Keratinocyte (primary cell): ENCODE data around the gene DBP. TPM values are rescaled to one million over a fixed set of nuclear protein-coding genes. Genes with fewer than 3 reads are reported as not detected.

ENCODE experiments used
- DNase-seq: peaks from one replicate; pipeline ENCODE4 v3.0.0-alpha.2; 2011; ENCODE audit warnings: low read depth, missing footprints, low spot score
- FAIRE-seq: peaks from 2 replicates; lab custom pipeline; 2011; peaks lifted over from hg19 to GRCh38; lab: Jason Lieb, UNC
- H2AFZ ChIP-seq: 2 replicates; pipeline ENCODE4 v1.6.0; 2012; ENCODE audit warnings: low read length, control low read depth, inconsistent platforms; ENCODE audit not compliant: control insufficient read depth
- H3K27ac ChIP-seq: 2 replicates; pipeline ENCODE4 v1.5.1; 2011; ENCODE audit warnings: low read length; ENCODE audit not compliant: control insufficient read depth, insufficient read depth
- H3K27me3 ChIP-seq: 3 replicates; pipeline ENCODE4 v1.6.0; 2011; ENCODE audit warnings: low read length; ENCODE audit not compliant: control insufficient read depth, insufficient read depth; ENCODE audit errors: extremely low read depth
- H3K36me3 ChIP-seq, 2 experiments: 2 replicates in 1 of 2; 3 replicates in 1 of 2; pipeline ENCODE4 v1.5.1; 2011; ENCODE audit warnings: low read length in 2 of 2, mild to moderate bottlenecking in 1 of 2; ENCODE audit not compliant: control insufficient read depth in 2 of 2, insufficient read depth in 2 of 2; ENCODE audit errors: extremely low read depth in 1 of 2
- H3K4me1 ChIP-seq: 3 replicates; pipeline ENCODE4 v1.5.1; 2011; ENCODE audit warnings: low read length; ENCODE audit not compliant: control insufficient read depth, insufficient read depth; ENCODE audit errors: extremely low read depth
- H3K4me2 ChIP-seq: 3 replicates; pipeline ENCODE4 v1.6.0; 2011; ENCODE audit warnings: low read depth, low read length; ENCODE audit not compliant: control insufficient read depth, insufficient read depth; ENCODE audit errors: extremely low read depth
- H3K4me3 ChIP-seq, 3 experiments: fragments of 200-600 bp in 1 of 3; sonication (generic) in 1 of 3; 2 replicates in 2 of 3; 3 replicates in 1 of 3; pipeline ENCODE4 v1.5.1; 2011 to 2016; ENCODE audit warnings: low read length in 3 of 3, mild to moderate bottlenecking in 3 of 3, control low read depth in 2 of 3, inconsistent platforms in 1 of 3, low read depth in 1 of 3, mixed read lengths in 1 of 3, mixed run types in 1 of 3, moderate library complexity in 1 of 3; ENCODE audit not compliant: control insufficient read depth in 2 of 3, insufficient read depth in 2 of 3; ENCODE audit errors: extremely low read depth in 1 of 3
- H3K79me2 ChIP-seq: 2 replicates; pipeline ENCODE4 v1.6.0; 2012; ENCODE audit warnings: low read length; ENCODE audit not compliant: control insufficient read depth, insufficient read depth
- H3K9ac ChIP-seq: 3 replicates; pipeline ENCODE4 v1.6.0; 2011; ENCODE audit warnings: low read length; ENCODE audit not compliant: control insufficient read depth, insufficient read depth; ENCODE audit errors: extremely low read depth
- H3K9me1 ChIP-seq: 3 replicates; pipeline ENCODE4 v1.6.0; 2011; ENCODE audit warnings: low read length; ENCODE audit not compliant: control insufficient read depth, insufficient read depth; ENCODE audit errors: extremely low read depth
- H3K9me3 ChIP-seq: 2 replicates; pipeline ENCODE4 v1.5.1; 2012; ENCODE audit warnings: low read depth, low read length; ENCODE audit not compliant: control insufficient read depth
- H4K20me1 ChIP-seq: 3 replicates; pipeline ENCODE4 v1.6.0; 2011; ENCODE audit warnings: low read length; ENCODE audit not compliant: control insufficient read depth, insufficient read depth; ENCODE audit errors: extremely low read depth
- CTCF ChIP-seq, 3 experiments: IDR thresholded peaks in 1 of 3; conservative IDR thresholded peaks in 1 of 3; optimal IDR thresholded peaks in 1 of 3; 2 replicates in 2 of 3; 3 replicates in 1 of 3; pipeline versions ENCODE3 to v1.5.1; 2011; ENCODE audit warnings: low read length in 3 of 3, mild to moderate bottlenecking in 3 of 3, moderate library complexity in 2 of 3, control low read depth in 1 of 3, inconsistent platforms in 1 of 3; ENCODE audit not compliant: insufficient read depth in 2 of 3; ENCODE audit errors: extremely low read depth in 1 of 3
- EZH2 ChIP-seq: IDR thresholded peaks from one replicate; pipeline ENCODE4 v1.6.1; 2012; ENCODE audit warnings: inconsistent platforms, mild to moderate bottlenecking, low read length, moderate library complexity
- dilution Hi-C: fragments of 300-500 bp; cut with MboI; formaldehyde crosslinking; loops from one replicate; pipeline ENCODE4 v1.7.0; 2020; ENCODE audit warnings: low sequenced_read_pairs; ENCODE audit not compliant: extremely low pct_ligation_motif_present
- polyA plus RNA-seq, 5 experiments: library from polyadenylated mRNA; depleted of rRNA in 3 of 5; stranded (reverse) in 3 of 5; stranded (forward) in 1 of 5; unstranded in 1 of 5; fragments of >200 nt; gene quantifications; 1 replicate in 1 of 5; 2 replicates in 3 of 5; 3 replicates in 1 of 5; pipeline versions ENCODE4 v1.2.1 to v1.2.3, GENCODE V29; 2011 to 2012; ENCODE audit warnings: missing spikeins in 2 of 5, low read depth in 1 of 5, low replicate concordance in 1 of 5

Gene DBP
- polyA plus RNA-seq, 1 donor (not counting 4 experiments of a cell fraction or from before 2014, with no cell fraction given), result 1.0 TPM

GRCh38 chr19:48631225-48631624, 6.0 kb downstream of the DBP start:
- peaks cover 44% of the 10 kb centered on the region for H3K4me1 ChIP-seq

GRCh38 chr19:48630296-48631063, 6.7 kb downstream of the DBP start:
- H3K4me1 ChIP-seq, result peaks cover 39% of the 10 kb centered on the region
- TF ChIP-seq CTCF (optimal IDR thresholded peaks at IDR 0.05 in 1 of 3, IDR thresholded peaks at IDR 0.05 in 1 of 3, conservative IDR thresholded peaks at IDR 0.05 in 1 of 3; ENCODE audit: extremely low read depth in 1 of 3, insufficient read depth in 2 of 3, low read length in 3 of 3) (no peak), EZH2 (no peak)
- H3K36me3 ChIP-seq, result peaks cover 0 to 1% of the 10 kb centered on the region in 2 experiments
- H3K9me1 ChIP-seq, result no peaks in the 10 kb centered on the region
- H3K79me2 ChIP-seq, result no peaks in the 10 kb centered on the region
- no peak for FAIRE-seq
- no peaks in the 10 kb centered on the region for H3K27me3 ChIP-seq
- H3K4me2 ChIP-seq, result no peak overlapping the region
- H3K4me3 ChIP-seq, result no peak overlapping the region
- no peak overlapping the region for H3K27ac ChIP-seq
- H3K9me3 ChIP-seq, result no peaks in the 10 kb centered on the region
- no peak overlapping the region for H2AFZ ChIP-seq
- no peak overlapping the region for H3K9ac ChIP-seq
- no peak for DNase-seq
- no peaks in the 10 kb centered on the region for H4K20me1 ChIP-seq
- dilution Hi-C loops, result no loop called here

More at GRCh38 chr19:48631225-48631624, 6.0 kb downstream of the DBP start:
- Histone ChIP-seq H3K79me2 (no peaks in the 10 kb centered on the region), H3K4me3 (no peak overlapping the region), H2AFZ (no peak overlapping the region), H3K9me1 (no peaks in the 10 kb centered on the region), H4K20me1 (no peaks in the 10 kb centered on the region), H3K9me3 (no peaks in the 10 kb centered on the region), H3K27ac (no peak overlapping the region), H3K36me3 (peaks cover 0 to 1% of the 10 kb centered on the region in 2 experiments), H3K27me3 (no peaks in the 10 kb centered on the region), H3K9ac (no peak overlapping the region), H3K4me2 (no peak overlapping the region)
- DNase-seq, result no peak
- TF ChIP-seq EZH2, result no peak
- FAIRE-seq, result no peak
- dilution Hi-C loops, result no loop called here
